Right renal pelvis (tissue), 4 donors: ENCODE measurements around the gene PABPC5. TPM values are rescaled to one million over a fixed set of nuclear protein-coding genes. Genes with fewer than 3 reads are reported as not detected.
A peak's percentile ranks its signal among the peaks of the same experiment; 100 is the strongest.

Source experiments
- DNase-seq, 4 donors: peaks; one replicate each; pipeline ENCODE4 v3.0.0-alpha.2; 2013; ENCODE audit warnings: low read depth in 4 of 4, low spot score in 3 of 4, missing footprints in 1 of 4
- polyA plus RNA-seq, 4 donors: library from polyadenylated mRNA; unstranded; fragments of 120-200 nt; gene quantifications; one replicate each; pipeline ENCODE4 v1.2.1, GENCODE V29; 2013; ENCODE audit not compliant: insufficient read length in 4 of 4

Gene PABPC5
- polyA plus RNA-seq, result 1 to 10 TPM; 4.8 to 8.1 (median 6.8) TPM

GRCh38 chrX:91434351-91435168 lies at the start of gene PABPC5:
Gene PABPC5 (plus strand): TSS chrX:91434839. CDS start chrX:91435578, 739 bp downstream.
- peak; percentile 40 to 60 (median 48) for DNase-seq

DNA sequence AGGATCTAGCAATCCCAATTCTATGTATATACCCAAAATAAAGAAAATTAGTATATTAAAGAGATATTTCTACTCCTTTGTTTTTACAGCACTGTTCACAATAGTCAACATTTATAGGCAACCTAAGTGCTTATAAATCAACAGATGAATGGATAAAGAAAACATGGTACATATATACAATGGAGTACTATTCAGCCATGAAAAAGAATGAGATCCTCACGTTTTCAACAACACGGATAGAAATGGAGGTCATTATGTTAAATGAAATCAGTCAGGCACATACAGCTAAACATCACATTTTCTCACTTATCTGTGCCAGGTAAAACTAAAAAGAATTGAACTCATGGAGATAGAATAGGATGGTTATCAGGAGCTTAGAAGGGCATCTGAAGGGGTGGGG lies 45.6 kb upstream of the PABPC5 start:
- DNase-seq, result no peak

GRCh38 chrX:91414713-91415112 lies 19.9 kb upstream of the PABPC5 start:
- no peak for DNase-seq

DNA sequence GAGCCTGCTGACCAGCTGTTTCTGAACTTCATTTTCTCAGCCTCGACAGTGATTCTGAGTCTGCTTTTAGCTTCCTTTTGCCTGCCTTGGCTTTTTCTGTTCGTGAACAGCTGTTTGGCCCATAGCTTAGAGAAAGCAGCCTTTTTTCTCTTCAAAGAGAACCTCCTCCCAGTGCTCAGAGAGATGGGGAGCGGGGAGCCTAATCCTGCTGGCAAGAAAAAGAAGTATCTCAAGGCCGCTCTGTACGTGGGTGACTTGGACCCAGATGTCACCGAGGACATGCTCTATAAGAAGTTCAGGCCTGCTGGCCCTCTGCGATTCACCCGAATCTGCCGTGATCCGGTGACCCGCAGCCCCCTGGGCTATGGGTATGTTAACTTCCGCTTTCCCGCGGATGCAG lies 756 bp downstream of the PABPC5 start:
- DNase-seq, result peak in 1 of 4 donors; percentile 0
